Stimulated activated CD4-positive, alpha-beta T cell treated with anti-CD3 and anti-CD28 coated beads, Interleukin-15, amount 100 ng/mL, for 48 hours (primary cell): ENCODE measurements around the gene RITA1.

Source experiments
- DNase-seq, 2 donors: peaks; one replicate each; pipeline ENCODE4 v3.0.0-alpha.2; 2020; ENCODE audit warnings: low read depth in 2 of 2

The RITA1 gene

DNA sequence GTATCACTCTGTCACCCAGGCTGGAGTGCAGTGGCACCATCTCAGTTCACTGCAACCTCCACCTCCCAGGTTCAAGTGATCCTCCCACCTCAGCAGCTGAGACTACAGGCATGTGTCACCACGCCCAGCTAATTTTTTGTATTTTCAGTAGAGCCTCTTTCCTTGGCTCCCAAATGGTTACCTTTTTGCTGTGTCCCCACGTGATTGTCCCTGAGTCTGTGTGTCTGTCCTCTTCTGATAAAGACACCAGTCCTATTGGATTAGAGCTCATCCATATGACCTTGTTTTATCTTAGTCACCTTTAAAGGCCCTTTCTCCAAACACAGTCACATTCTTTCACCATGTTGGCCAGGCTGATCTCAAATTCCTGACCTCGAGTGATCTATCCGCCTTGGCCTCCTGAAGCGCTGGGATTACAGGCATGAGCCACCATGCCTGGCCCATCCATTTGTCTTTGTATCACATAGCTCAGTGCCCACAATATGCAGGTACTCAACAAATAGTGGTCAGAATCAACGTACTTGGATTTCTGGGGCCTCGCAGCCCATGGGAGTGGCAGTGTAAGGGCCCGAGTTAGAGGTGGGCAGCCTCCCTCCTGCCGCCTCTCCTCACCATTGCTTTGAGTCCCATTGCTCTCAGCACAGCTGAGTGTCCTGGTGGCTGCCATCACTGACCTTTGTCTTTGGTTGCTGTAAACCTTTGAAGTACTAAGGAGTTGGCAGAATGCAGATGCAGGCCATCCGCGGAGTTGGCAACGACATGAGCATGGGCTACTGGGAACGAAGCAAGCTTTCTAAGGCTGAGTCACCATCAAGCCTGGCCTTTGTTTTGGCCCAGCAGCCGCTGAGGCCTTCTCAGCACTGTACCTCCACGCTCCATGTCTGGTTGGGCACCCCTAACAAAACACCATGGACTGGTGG, 45.1 kb downstream of the RITA1 start:
- DNase-seq = no peak

DNA sequence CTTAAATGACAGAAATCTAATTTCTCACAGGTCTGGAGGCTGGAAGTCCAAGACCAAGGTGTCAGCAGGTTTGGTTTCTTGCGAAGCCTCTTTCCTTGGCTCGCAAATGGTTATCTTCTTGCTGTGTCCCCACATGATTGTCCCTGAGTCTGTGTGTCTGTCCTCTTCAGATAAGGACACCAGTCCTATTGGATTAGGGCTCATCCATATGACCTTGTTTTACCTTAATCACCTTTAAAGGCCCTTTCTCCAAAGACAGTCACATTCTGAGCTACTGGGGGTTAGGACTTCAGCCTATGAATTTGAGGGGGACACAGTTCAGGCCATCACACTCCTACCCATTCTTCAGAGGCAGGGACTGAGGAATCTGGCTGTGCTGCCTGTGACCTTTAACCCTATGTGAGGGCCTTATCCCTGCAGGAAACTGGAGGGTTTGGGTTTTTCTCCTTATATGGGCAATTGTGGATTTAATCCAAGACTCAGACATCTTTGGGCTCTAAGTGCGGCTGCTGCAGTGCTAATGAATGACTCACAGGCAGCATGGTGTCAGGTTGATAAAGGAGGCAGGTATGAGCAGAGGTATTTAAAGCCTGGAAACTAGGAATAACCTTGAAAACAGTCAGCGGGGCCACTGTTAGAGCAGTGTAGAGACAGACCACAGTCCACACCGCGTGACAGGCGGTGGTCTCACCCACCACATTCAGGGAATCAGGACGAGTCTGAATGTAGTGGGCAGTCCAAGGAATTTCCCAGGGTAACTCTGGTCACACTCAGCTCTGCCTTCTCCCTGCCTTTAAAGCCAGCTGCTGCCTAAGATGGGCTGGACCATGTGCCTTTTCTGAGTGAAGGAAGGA, 45.9 kb downstream of the RITA1 start:
- no peak for DNase-seq

- no peak for DNase-seq
Observed at GRCh38 chr12:113232089-113232839, 46.7 kb downstream of the RITA1 start.

GRCh38 chr12:113232840-113233585, 47.5 kb downstream of the RITA1 start:
- peak; percentile 56 to 61 for DNase-seq

DNA sequence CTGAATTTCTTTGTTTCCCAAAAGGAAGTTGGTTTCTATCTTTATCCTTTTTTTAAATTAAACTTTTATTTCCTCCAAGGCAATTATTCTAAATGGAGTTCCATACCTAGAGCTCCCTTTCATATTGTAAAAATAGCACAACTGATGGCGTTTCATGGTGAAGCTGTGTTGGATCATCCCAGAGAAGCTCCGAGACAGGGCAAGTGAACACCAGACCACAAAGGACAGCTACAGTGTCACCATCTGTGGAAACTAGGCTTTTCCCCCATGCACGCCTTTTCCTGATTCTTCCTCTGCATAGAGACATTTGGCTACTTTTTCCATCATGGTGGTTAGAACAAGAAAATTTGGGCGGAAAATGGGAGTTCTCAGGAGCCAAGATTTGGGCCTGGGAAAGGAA, 48.4 kb downstream of the RITA1 start:
- no peak for DNase-seq

GRCh38 chr12:113234483-113234882, 49.0 kb downstream of the RITA1 start:
- DNase-seq = no peak

- no peak for DNase-seq
Observed at GRCh38 chr12:113235976-113236375, 50.5 kb downstream of the RITA1 start.

DNA sequence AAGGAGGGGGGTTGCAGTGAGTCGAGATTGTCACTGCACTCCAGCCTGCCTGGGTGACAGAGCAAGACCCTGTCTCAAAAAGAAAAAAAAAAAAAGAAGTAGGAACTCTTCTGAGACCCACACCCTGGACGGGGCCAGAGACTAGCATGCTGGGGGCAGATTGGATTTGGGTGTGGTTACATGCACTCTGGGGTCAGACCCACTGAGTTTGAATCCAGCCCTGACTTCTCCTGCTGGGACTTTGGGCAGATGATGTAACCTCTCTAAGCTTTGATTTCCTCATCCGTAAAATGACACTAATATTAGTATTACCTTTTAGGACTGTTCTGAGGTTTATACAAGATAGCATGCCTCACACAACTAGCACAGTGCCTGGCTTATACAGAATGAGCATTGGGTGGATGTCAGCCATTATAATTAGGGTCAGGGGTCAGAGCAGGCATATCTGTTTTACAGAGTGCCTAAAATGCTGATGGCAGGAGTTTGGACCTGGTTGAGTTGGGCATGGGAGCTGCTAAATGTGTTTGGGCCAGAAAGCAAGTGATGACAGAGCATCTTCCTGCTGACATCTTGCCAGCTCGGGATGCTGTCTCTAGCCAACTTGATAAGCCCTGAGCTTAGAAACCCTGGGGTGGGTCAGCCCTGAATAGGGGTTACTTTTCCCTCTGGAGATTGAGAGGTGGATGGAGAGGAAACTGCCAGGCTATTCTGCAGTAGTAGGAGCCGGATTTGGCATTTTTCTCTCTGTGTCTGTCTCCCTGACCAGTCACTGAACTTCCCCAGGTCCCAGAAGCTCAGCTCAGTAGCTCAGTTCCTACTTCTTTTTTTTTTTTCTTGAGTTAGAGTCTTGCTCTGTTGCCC, 51.2 kb downstream of the RITA1 start:
- DNase-seq = no peak

DNA sequence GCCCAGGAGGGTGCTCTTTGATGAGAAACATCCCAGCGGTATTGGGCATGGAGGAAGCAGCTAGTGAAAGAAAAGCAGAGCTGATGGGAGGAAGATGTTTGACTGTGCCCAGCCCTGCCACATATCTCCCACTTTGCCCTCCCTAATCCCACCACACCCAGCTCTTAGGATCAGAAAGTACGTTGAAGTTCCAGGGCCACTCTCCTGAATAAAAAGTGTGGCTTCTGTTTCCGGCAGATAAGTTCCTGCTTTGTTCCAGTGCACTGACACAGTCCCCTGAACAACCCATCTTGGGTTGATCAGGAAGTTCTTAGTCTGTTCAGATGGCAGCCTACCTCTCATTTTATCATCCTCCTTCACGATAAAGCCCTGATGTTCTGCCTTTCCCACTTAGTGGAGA, 52.2 kb downstream of the RITA1 start:
- DNase-seq = no peak

DNA sequence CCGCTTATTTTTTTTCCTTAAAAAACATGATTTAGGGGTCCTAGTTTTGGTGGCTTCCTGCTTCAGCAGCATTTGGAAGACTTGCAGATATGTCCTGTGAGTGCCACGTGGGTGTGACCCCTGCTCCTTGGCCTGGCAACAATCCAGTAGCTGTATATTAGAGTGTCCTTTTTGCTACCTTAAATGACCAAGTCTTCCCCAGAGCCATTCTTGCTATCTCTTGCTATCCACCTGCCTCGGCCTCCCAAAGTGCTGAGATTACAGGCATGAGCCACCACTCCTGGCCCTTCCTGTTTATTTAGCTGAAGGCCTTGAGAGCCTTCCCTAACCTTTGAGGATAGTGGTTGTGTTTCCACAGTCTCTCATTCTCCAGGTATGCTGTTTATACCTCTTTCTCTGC, 52.8 kb downstream of the RITA1 start:
- DNase-seq = no peak

- DNase-seq = no peak
Observed at GRCh38 chr12:113239288-113239771, 53.8 kb downstream of the RITA1 start.

DNA sequence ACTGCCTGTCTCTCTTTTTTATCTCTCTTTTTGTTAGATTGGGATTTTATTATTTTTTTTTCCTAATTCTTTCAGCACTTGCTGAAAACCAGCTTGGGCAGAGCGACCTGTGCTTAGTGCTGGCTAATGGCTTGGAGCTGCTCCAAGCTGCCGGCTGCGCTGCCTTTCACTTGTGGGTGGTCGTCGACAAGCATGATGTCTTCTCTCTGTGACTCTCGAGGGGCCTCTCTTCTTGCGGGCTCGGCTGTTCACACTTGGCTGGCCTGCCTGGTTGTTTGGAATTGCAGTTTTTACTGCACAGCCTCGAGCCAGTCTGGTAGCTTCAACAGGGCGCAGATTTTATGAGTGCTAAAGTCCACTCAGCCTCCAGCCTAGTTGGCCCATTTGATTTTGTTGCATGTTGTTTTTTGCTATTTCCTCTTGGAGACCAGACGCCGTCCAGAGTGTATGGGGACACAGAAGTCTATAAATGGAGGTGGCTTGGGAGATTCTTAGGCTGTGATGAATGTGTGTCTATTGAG, 54.4 kb downstream of the RITA1 start:
- DNase-seq = no peak

- no peak for DNase-seq
Observed at GRCh38 chr12:113240395-113240794, 54.9 kb downstream of the RITA1 start.

DNA sequence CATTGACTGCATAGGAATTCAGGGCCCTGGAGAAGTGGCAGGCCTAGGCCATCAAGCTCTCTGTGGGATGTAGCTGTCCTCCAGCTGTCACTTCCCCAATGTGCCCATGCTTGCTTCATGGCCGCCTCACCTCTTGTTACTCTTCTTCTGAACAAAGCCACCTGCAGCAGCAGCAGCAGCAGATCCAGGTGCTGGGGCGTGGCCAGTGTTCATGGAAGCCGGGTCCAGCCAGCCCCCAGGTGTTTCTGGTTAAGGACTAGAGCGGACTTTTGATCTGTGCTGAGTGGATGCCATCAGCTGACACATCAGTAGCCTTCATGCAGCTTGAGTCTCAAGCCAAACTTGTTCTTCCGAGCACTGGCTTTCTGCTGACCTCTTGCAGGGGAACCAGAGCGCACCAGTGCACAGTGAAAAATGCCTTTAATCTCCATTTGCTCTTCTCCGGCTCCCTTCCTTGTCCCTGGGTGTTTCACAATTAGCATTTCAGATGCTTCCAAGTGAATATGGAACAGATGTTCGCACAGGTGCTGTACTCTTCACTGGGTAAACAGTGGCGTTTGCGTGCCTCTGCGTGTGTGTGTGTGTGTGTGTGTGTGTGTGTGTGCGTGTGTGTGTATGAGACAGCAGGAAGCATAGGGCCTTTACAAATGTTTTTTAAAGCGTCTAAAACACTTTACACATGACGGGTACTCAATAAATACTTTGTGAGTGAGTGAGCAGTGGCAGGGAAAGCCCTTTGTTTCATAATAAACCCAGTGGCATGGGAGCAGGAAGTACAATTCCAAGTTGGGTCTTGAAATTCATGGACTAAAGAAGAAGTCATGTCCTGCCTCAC, 55.9 kb downstream of the RITA1 start:
- no peak for DNase-seq
